NB4 (cell line): ENCODE measurements around the gene AK3.

Experiments used
- MYC ChIP-seq: IDR thresholded peaks from 2 replicates; pipeline ENCODE4 v1.6.1; 2011; ENCODE audit warnings: low read depth, low read length
- POLR2A ChIP-seq: IDR thresholded peaks from 2 replicates; pipeline ENCODE4 v1.6.1; 2011; ENCODE audit warnings: mild to moderate bottlenecking; ENCODE audit not compliant: insufficient read length; ENCODE audit errors: extremely low read depth
- TF ChIP-seq, protein P1 (sequence below): IDR thresholded peaks from one replicate; pipeline ENCODE4 v1.5.1; 2012; ENCODE audit warnings: low read depth, low read length
- TF ChIP-seq, protein P2 (sequence below): IDR thresholded peaks from 2 replicates; pipeline ENCODE4 v1.6.1; 2011; ENCODE audit warnings: low read depth, low read length

DNA sequence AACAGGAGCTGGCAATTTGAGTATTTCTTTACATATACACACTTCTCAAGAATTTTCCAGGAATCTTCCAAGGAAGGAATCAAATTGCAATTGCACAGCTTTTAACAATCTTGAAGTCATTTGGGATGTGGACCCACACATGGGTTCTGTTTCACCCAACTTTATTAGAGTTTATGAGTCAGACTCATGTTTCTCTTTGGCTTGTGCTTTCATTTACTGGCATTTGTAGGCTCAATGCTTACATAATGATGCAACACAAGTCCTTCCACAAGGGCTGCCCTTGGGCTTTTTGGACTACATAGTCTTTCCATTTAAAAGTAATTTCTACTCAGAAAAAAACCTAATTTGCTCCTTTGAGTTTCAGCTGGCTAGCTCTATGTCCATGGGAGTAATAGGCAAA lies 66.2 kb downstream of the AK3 start:
- TF ChIP-seq, protein P1, sequence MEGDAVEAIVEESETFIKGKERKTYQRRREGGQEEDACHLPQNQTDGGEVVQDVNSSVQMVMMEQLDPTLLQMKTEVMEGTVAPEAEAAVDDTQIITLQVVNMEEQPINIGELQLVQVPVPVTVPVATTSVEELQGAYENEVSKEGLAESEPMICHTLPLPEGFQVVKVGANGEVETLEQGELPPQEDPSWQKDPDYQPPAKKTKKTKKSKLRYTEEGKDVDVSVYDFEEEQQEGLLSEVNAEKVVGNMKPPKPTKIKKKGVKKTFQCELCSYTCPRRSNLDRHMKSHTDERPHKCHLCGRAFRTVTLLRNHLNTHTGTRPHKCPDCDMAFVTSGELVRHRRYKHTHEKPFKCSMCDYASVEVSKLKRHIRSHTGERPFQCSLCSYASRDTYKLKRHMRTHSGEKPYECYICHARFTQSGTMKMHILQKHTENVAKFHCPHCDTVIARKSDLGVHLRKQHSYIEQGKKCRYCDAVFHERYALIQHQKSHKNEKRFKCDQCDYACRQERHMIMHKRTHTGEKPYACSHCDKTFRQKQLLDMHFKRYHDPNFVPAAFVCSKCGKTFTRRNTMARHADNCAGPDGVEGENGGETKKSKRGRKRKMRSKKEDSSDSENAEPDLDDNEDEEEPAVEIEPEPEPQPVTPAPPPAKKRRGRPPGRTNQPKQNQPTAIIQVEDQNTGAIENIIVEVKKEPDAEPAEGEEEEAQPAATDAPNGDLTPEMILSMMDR: no peak
- TF ChIP-seq MYC: no peak
- TF ChIP-seq POLR2A: no peak
- TF ChIP-seq, protein P2, sequence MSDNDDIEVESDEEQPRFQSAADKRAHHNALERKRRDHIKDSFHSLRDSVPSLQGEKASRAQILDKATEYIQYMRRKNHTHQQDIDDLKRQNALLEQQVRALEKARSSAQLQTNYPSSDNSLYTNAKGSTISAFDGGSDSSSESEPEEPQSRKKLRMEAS: no peak
